Measurements from ENCODE around the gene CFLAR. TPM values are rescaled to one million over a fixed set of nuclear protein-coding genes. Genes with fewer than 3 reads are reported as not detected.

Gene CFLAR
- total and polyA plus RNA-seq, 9 of the 15 experiments (the other 6 are each of a cell fraction or from before 2014, with no cell fraction given): 27.5 to 102 (median 54.0) TPM

GRCh38 chr2:201158111-201158929, 42.4 kb downstream of the CFLAR start (continued):
- no peak for TF ChIP-seq CHD1 (IDR thresholded peaks at IDR 0.05; ENCODE audit: low read length)
- no peak for TF ChIP-seq KAT8 (IDR thresholded peaks at IDR 0.05; ENCODE audit: low read depth)
- TF ChIP-seq HOXB6 (CRISPR knock-in tag; IDR thresholded peaks at IDR 0.05; ENCODE audit: borderline replicate concordance): no peak
- no peak for TF ChIP-seq ZNF668 (CRISPR knock-in tag; IDR thresholded peaks at IDR 0.05)
- no peak for TF ChIP-seq HNRNPLL (IDR thresholded peaks at IDR 0.05; ENCODE audit: low read depth, low read length, poor library complexity, severe bottlenecking)
- no peak for TF ChIP-seq ZBTB2 (IDR thresholded peaks at IDR 0.05)
- TF ChIP-seq DACH1 (IDR thresholded peaks at IDR 0.05; ENCODE audit: partially characterized antibody): peak; percentile 63
- no peak for TF ChIP-seq THAP12 (CRISPR knock-in tag; IDR thresholded peaks at IDR 0.05)
- TF ChIP-seq THRAP3 (IDR thresholded peaks at IDR 0.05; ENCODE audit: borderline replicate concordance): no peak
- no peak for TF ChIP-seq HLTF (IDR thresholded peaks at IDR 0.05)
- TF ChIP-seq ZKSCAN1 (IDR thresholded peaks at IDR 0.05; ENCODE audit: low read depth, low read length): no peak
- TF ChIP-seq POLR2H (tag; IDR thresholded peaks at IDR 0.05; ENCODE audit: low read depth): no peak
- TF ChIP-seq CREB1 (IDR thresholded peaks at IDR 0.05): no peak
- no peak for TF ChIP-seq CREB1 (CRISPR knock-in tag; IDR thresholded peaks at IDR 0.05)
- no peak for TF ChIP-seq TGIF2 (CRISPR knock-in tag; IDR thresholded peaks at IDR 0.05)
- no peak for TF ChIP-seq SFPQ (IDR thresholded peaks at IDR 0.05; ENCODE audit: low read depth, low read length)
- TF ChIP-seq NFXL1 (CRISPR knock-in tag; IDR thresholded peaks at IDR 0.05): no peak
- TF ChIP-seq NFE2L1 (tag; IDR thresholded peaks at IDR 0.05; ENCODE audit: borderline replicate concordance, low read depth): no peak
- TF ChIP-seq ZNF23 (CRISPR knock-in tag; IDR thresholded peaks at IDR 0.05): no peak
- TF ChIP-seq CTCF (IDR thresholded peaks at IDR 0.05 in 2 of 3, conservative IDR thresholded peaks at IDR 0.05 in 1 of 3; ENCODE audit: insufficient read depth in 2 of 3, low read depth in 1 of 3, low read length in 3 of 3): peak; percentile 61 to 84 (median 75)
- TF ChIP-seq KDM5B (IDR thresholded peaks at IDR 0.05; ENCODE audit: insufficient replicate concordance, low read depth, low read length): no peak

All from K562 (cell line).